Measurements from ENCODE around the gene MAD1L1.
"Not testable (repeated sequence)": the region's sequence is repeated elsewhere in the genome, so short reads cannot be mapped to it uniquely, and the experiment has no call there.

Gene MAD1L1

GRCh38 chr7:2038931-2039728 lies 193.6 kb downstream of the MAD1L1 start:
- peak; percentile 3 for DNase-seq
- TF ChIP-seq CTCF (IDR thresholded peaks at IDR 0.05; ENCODE audit: low read depth, low read length), result no peak
- H3K9me3 ChIP-seq, result no peaks in the 10 kb centered on the region
- peaks cover 15% of the 10 kb centered on the region for H3K36me3 ChIP-seq
- peaks cover 6% of the 10 kb centered on the region for H3K4me1 ChIP-seq
- H3K27me3 ChIP-seq, result no peaks in the 10 kb centered on the region
- H3K4me3 ChIP-seq (ENCODE audit: low read depth, low read length), result no peak overlapping the region

GRCh38 chr7:2037808-2038522 lies 194.8 kb downstream of the MAD1L1 start:
- no peak overlapping the region for H3K4me3 ChIP-seq (ENCODE audit: low read depth, low read length)
- H3K9me3 ChIP-seq, result no peaks in the 10 kb centered on the region

GRCh38 chr7:2037301-2037807 lies 195.4 kb downstream of the MAD1L1 start:
- peaks cover 3% of the 10 kb centered on the region for H3K36me3 ChIP-seq
- no peaks in the 10 kb centered on the region for H3K9me3 ChIP-seq
- TF ChIP-seq CTCF (IDR thresholded peaks at IDR 0.05; ENCODE audit: low read depth, low read length), result no peak
- peaks cover 13% of the 10 kb centered on the region for H3K4me1 ChIP-seq
- DNase-seq, result peak; percentile 2
- H3K27me3 ChIP-seq, result no peaks in the 10 kb centered on the region
- H3K4me3 ChIP-seq (ENCODE audit: low read depth, low read length), result no peak overlapping the region

More at GRCh38 chr7:2037808-2038522, 194.8 kb downstream of the MAD1L1 start:
- no peak for TF ChIP-seq CTCF (IDR thresholded peaks at IDR 0.05; ENCODE audit: low read depth, low read length)
- Histone ChIP-seq H3K27me3 (no peaks in the 10 kb centered on the region), H3K36me3 (peaks cover 5% of the 10 kb centered on the region), H3K4me1 (peaks cover 7% of the 10 kb centered on the region)
- DNase-seq, result peak; percentile 3

GRCh38 chr7:2036786-2037185 lies 196.0 kb downstream of the MAD1L1 start:
- no peak for TF ChIP-seq CTCF (IDR thresholded peaks at IDR 0.05; ENCODE audit: low read depth, low read length)
- H3K27me3 ChIP-seq, result no peaks in the 10 kb centered on the region
- H3K9me3 ChIP-seq, result no peaks in the 10 kb centered on the region
- no peak overlapping the region for H3K4me3 ChIP-seq (ENCODE audit: low read depth, low read length)
- peaks cover 16% of the 10 kb centered on the region for H3K4me1 ChIP-seq
- H3K36me3 ChIP-seq, result peaks cover 2% of the 10 kb centered on the region; the same call in 1 of the 2 replicates
- peak; percentile 4 for DNase-seq

GRCh38 chr7:2036201-2036600 lies 196.5 kb downstream of the MAD1L1 start:
- not testable (repeated sequence) for H3K36me3 ChIP-seq; H3K4me3 ChIP-seq (ENCODE audit: low read depth, low read length); H3K9me3 ChIP-seq; H3K27me3 ChIP-seq
- DNase-seq, result peak; percentile 2
- peaks cover 16% of the 10 kb centered on the region for H3K4me1 ChIP-seq

GRCh38 chr7:2034291-2035201 lies 198.2 kb downstream of the MAD1L1 start:
- Histone ChIP-seq H3K27me3 (no peaks in the 10 kb centered on the region), H3K36me3 (peaks cover 2% of the 10 kb centered on the region; the same call in 1 of the 2 replicates), H3K4me1 (peaks cover 16% of the 10 kb centered on the region), H3K9me3 (no peaks in the 10 kb centered on the region), H3K4me3 (ENCODE audit: low read depth, low read length) (no peak overlapping the region)
- DNase-seq, result peak; percentile 3
- no peak for TF ChIP-seq CTCF (IDR thresholded peaks at IDR 0.05; ENCODE audit: low read depth, low read length)

Measured in BE2C (cell line).